Spinal cord (tissue), 10 donors: ENCODE data around the gene UGT1A8. TPM values are rescaled to one million over a fixed set of nuclear protein-coding genes. Genes with fewer than 3 reads are reported as not detected.

ENCODE experiments used
- DNase-seq, 6 donors: peaks; one replicate each; pipeline versions ENCODE4 v3.0.0 to v3.0.0-alpha.2; 2013 to 2015; ENCODE audit warnings: low spot score in 6 of 6, low read depth in 4 of 6
- H3K27ac ChIP-seq: one replicate; pipeline ENCODE4 v1.5.1; 2013; ENCODE audit warnings: low read depth, low read length, control low read depth
- H3K27me3 ChIP-seq: one replicate; pipeline ENCODE4 v1.6.1; 2013; ENCODE audit warnings: low read length; ENCODE audit not compliant: control insufficient read depth, insufficient read depth
- H3K36me3 ChIP-seq: one replicate; pipeline ENCODE4 v1.6.1; 2013; ENCODE audit warnings: low read length; ENCODE audit not compliant: control insufficient read depth, insufficient read depth
- H3K4me1 ChIP-seq: one replicate; pipeline ENCODE4 v1.6.1; 2013; ENCODE audit warnings: low read length; ENCODE audit not compliant: control insufficient read depth, insufficient read depth
- H3K4me3 ChIP-seq: one replicate; pipeline ENCODE4 v1.5.1; 2013; ENCODE audit warnings: low read depth, low read length, control low read depth
- H3K9me3 ChIP-seq: one replicate; pipeline ENCODE4 v1.6.1; 2013; ENCODE audit warnings: low read length; ENCODE audit not compliant: control insufficient read depth, insufficient read depth
- WGBS: methylation state at CpG from one replicate; pipeline ENCODE4 v1.1.5; 2013; ENCODE audit warnings: missing lambda C conversion rate; ENCODE audit not compliant: insufficient coverage; 5-methylcytosine and 5-hydroxymethylcytosine counted together
- polyA plus RNA-seq, 2 donors: library from polyadenylated mRNA; unstranded; fragments of 120-200 nt; gene quantifications; one replicate each; pipeline ENCODE4 v1.2.1, GENCODE V29; 2013; ENCODE audit not compliant: insufficient read length in 2 of 2
- total RNA-seq, 2 donors: library from RNA; depleted of rRNA in 1 of 2; stranded (reverse); fragments of 120-200 nt in 1 of 2; fragments of >200 nt in 1 of 2; gene quantifications; one replicate each; pipeline versions ENCODE4 v1.2.3 to v1.2.4, GENCODE V29; 2013 to 2014
- donor health status: healthy.

The UGT1A8 gene
- total and polyA plus RNA-seq, 4 donors = not detected

DNA sequence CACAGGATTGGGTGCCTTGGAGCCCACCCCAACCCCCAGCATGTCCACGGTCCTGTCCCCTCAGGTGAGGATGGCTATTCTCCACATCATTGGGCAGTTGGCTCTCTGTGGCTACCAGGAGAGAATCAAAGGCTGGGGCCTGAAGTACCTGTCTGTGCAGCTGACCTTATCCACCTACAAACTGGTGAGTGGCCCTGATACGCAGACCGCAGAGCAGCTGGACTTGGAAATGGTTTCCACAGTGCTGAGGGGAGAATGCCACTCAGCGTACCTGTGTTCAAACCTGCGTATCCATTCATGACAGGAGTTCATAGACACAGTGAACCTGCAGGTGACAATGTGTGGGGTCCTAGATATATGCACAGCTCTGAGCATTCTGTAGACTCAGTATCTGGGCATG is 182.3 kb downstream of the UGT1A8 start:
- no peak for DNase-seq
- no peaks in the 10 kb centered on the region for H3K27me3 ChIP-seq
- no peaks in the 10 kb centered on the region for H3K9me3 ChIP-seq
- no peaks in the 10 kb centered on the region for H3K36me3 ChIP-seq
- WGBS = 74% methylated on average over 5 of the region's 5 CpGs
- no peak overlapping the region for H3K4me3 ChIP-seq
- H3K27ac ChIP-seq = no peak overlapping the region
- no peaks in the 10 kb centered on the region for H3K4me1 ChIP-seq

GRCh38 chr2:233800208-233800607 is 182.8 kb downstream of the UGT1A8 start:
- Histone ChIP-seq H3K36me3 (no peaks in the 10 kb centered on the region), H3K27me3 (no peaks in the 10 kb centered on the region), H3K27ac (no peak overlapping the region), H3K4me1 (no peaks in the 10 kb centered on the region), H3K9me3 (no peaks in the 10 kb centered on the region), H3K4me3 (no peak overlapping the region)
- 93% methylated on average over 4 of the region's 7 CpGs for WGBS
- no peak for DNase-seq

- DNase-seq = no peak
- H3K4me3 ChIP-seq = no peak overlapping the region
- no peaks in the 10 kb centered on the region for H3K9me3 ChIP-seq
- WGBS = 82% methylated on average over 5 of the region's 9 CpGs
- no peaks in the 10 kb centered on the region for H3K36me3 ChIP-seq
- H3K27me3 ChIP-seq = no peaks in the 10 kb centered on the region
- no peak overlapping the region for H3K27ac ChIP-seq
- no peaks in the 10 kb centered on the region for H3K4me1 ChIP-seq
Observed at GRCh38 chr2:233801357-233802131, 184.1 kb downstream of the UGT1A8 start.

DNA sequence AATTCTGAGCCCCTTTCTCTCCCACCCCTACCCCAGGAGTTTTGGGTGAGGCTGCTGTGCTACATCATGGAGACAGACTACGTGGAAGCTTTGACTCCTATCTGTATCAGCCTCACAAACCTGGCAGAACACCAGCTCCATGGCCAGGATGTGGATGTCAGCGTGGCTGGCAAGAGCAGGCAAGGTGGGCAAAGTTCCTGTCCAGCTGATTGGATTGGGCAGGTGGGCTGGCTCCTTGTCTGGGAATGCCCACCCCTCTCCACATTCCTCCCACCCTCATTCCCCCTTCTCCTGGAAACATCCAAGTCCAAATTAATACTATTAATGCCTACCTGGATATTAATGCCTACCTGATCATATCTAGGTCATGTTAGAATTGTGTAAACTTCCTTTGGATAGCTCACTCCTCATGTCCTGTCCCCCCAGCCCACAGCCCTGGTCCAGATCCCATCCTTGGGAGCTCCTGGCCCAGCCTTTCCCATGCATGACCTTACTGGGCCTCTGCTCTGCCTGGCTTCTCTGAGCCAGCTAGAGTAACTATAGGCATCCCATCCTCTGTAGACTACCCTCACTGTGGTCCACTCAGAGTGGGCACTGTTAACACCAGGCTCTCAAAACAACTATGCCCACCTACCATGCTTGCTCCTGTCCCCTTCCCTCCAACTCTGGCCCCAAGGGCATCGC is 184.8 kb downstream of the UGT1A8 start:
- H3K27ac ChIP-seq = no peak overlapping the region
- no peaks in the 10 kb centered on the region for H3K9me3 ChIP-seq
- no peaks in the 10 kb centered on the region for H3K4me1 ChIP-seq
- WGBS = 67% methylated on average over 1 of the region's 3 CpGs
- no peak overlapping the region for H3K4me3 ChIP-seq
- H3K36me3 ChIP-seq = no peaks in the 10 kb centered on the region
- no peak for DNase-seq
- no peaks in the 10 kb centered on the region for H3K27me3 ChIP-seq

GRCh38 chr2:233803292-233803911 is 186.0 kb downstream of the UGT1A8 start:
- 75% methylated on average over 2 of the region's 2 CpGs for WGBS
- Histone ChIP-seq H3K9me3 (no peaks in the 10 kb centered on the region), H3K27ac (no peak overlapping the region), H3K4me3 (no peak overlapping the region), H3K4me1 (no peaks in the 10 kb centered on the region), H3K36me3 (no peaks in the 10 kb centered on the region), H3K27me3 (no peaks in the 10 kb centered on the region)
- no peak for DNase-seq

DNA sequence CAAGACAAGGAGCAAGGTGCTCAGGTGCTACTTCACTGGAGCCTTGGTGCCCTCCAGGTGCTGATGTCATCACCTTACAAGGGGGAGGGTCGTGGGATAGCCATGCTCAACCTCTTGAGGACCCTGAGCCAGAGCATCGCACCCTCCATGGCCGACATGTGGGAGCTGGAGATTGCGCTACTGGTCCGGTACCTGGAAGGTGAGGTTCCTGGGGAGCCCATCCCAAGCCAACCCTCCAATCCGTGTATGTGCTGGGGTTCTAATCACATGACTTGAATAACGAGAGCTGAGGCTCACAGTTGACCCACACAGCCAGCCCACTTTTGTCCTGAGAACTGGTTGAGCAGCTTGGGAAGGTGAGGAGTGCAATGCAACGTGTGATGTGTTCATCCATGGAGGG is 186.6 kb downstream of the UGT1A8 start:
- no peaks in the 10 kb centered on the region for H3K4me1 ChIP-seq
- no peak overlapping the region for H3K4me3 ChIP-seq
- H3K9me3 ChIP-seq = no peaks in the 10 kb centered on the region
- H3K27me3 ChIP-seq = no peaks in the 10 kb centered on the region
- 75% methylated on average over 8 of the region's 8 CpGs for WGBS
- no peak for DNase-seq
- H3K36me3 ChIP-seq = no peaks in the 10 kb centered on the region
- H3K27ac ChIP-seq = no peak overlapping the region

- Histone ChIP-seq H3K27me3 (no peaks in the 10 kb centered on the region), H3K9me3 (no peaks in the 10 kb centered on the region), H3K27ac (no peak overlapping the region), H3K4me1 (no peaks in the 10 kb centered on the region), H3K4me3 (no peak overlapping the region), H3K36me3 (no peaks in the 10 kb centered on the region)
- WGBS = 90% methylated on average over 10 of the region's 12 CpGs
- DNase-seq = no peak
Observed at GRCh38 chr2:233807215-233807865, 189.9 kb downstream of the UGT1A8 start.

- WGBS = 84% methylated on average over 10 of the region's 10 CpGs
- no peak for DNase-seq
Observed at GRCh38 chr2:233807966-233808935, 190.8 kb downstream of the UGT1A8 start.

GRCh38 chr2:233810385-233810784 is 193.0 kb downstream of the UGT1A8 start:
- DNase-seq = no peak
- Histone ChIP-seq H3K4me3 (no peak overlapping the region), H3K36me3 (no peaks in the 10 kb centered on the region), H3K27me3 (no peaks in the 10 kb centered on the region), H3K27ac (no peak overlapping the region), H3K4me1 (no peaks in the 10 kb centered on the region), H3K9me3 (no peaks in the 10 kb centered on the region)
- WGBS = 89% methylated on average over 6 of the region's 6 CpGs

More at GRCh38 chr2:233807966-233808935, 190.8 kb downstream of the UGT1A8 start:
- Histone ChIP-seq H3K4me3 (no peak overlapping the region), H3K27ac (no peak overlapping the region), H3K9me3 (no peaks in the 10 kb centered on the region), H3K27me3 (no peaks in the 10 kb centered on the region), H3K4me1 (no peaks in the 10 kb centered on the region), H3K36me3 (no peaks in the 10 kb centered on the region)
